ENCODE data around the gene PFAS.

The PFAS gene

GRCh38 chr17:8315764-8316217, 66.7 kb downstream of the PFAS start:
- TF ChIP-seq CTCF (IDR thresholded peaks at IDR 0.05; ENCODE audit: control insufficient read depth, extremely low read depth, insufficient read depth) = no peak
- DNase-seq (ENCODE audit: low read depth) = no peak
- H3K4me3 ChIP-seq (ENCODE audit: low read depth, low read length) = no peak overlapping the region

- H3K4me3 ChIP-seq (ENCODE audit: low read depth, low read length) = no peak overlapping the region
- no peak for DNase-seq (ENCODE audit: low read depth)
- no peak for TF ChIP-seq CTCF (IDR thresholded peaks at IDR 0.05; ENCODE audit: control insufficient read depth, extremely low read depth, insufficient read depth)
These were observed 69.2 kb downstream of the PFAS start for GRCh38 chr17:8318010-8318935.

Measured in LNCaP clone FGC (cell line).